ENCODE measurements around the gene EDC4. TPM values are rescaled to one million over a fixed set of nuclear protein-coding genes. Genes with fewer than 3 reads are reported as not detected.

The EDC4 gene
- total and polyA plus RNA-seq, 9 of the 15 experiments (the other 6 are each of a cell fraction or from before 2014, with no cell fraction given) = 1.1 to 131 (median 74.0) TPM

GRCh38 chr16:67846320-67847063 lies 26.4 kb upstream of the EDC4 start, which contains the start of gene NUTF2 (continued):
- TF ChIP-seq AFF1 (IDR thresholded peaks at IDR 0.05; ENCODE audit: low read depth in 1 of 2, partially characterized antibody in 2 of 2) = peak; percentile 37 to 98
- TF ChIP-seq SREBF2 (CRISPR knock-in tag; IDR thresholded peaks at IDR 0.05) = no peak
- peak in 1 of 2 experiments; percentile 91; a peak in 1 of 3 replicates for TF ChIP-seq CBX3 (IDR thresholded peaks at IDR 0.05; ENCODE audit: borderline replicate concordance in 1 of 2, low read length in 2 of 2)
- 0 out of 4 replicates have a peak, but pooled peaks of 1 of the 2 experiments have one; percentile 70 for TF ChIP-seq UBTF (IDR thresholded peaks at IDR 0.05; ENCODE audit: borderline replicate concordance in 1 of 2, low read depth in 2 of 2, low read length in 2 of 2)
- no peak for TF ChIP-seq CBX2 (IDR thresholded peaks at IDR 0.05; ENCODE audit: insufficient read depth, low read length, poor library complexity, severe bottlenecking)
- TF ChIP-seq TAF9B (IDR thresholded peaks at IDR 0.05; ENCODE audit: partially characterized antibody) = peak; percentile 43
- TF ChIP-seq EGR1 (conservative IDR thresholded peaks at IDR 0.05) = peak; percentile 84
- TF ChIP-seq ZNF407 (IDR thresholded peaks at IDR 0.05; ENCODE audit: low read depth) = peak; percentile 92
- no peak for TF ChIP-seq RUNX1 (IDR thresholded peaks at IDR 0.05; ENCODE audit: low read depth)
- peak; percentile 78; the same call in 1 of the 2 replicates for TF ChIP-seq ZNF175 (CRISPR knock-in tag; IDR thresholded peaks at IDR 0.05; ENCODE audit: low read depth)
